ENCODE measurements around the gene LYPD3. TPM values are rescaled to one million over a fixed set of nuclear protein-coding genes. Genes with fewer than 3 reads are reported as not detected.
A peak's percentile ranks its signal among the peaks of the same experiment; 100 is the strongest.

Gene LYPD3
- total RNA-seq, 2 donors from 2014 or later: 9.8 to 27.6 TPM

DNA sequence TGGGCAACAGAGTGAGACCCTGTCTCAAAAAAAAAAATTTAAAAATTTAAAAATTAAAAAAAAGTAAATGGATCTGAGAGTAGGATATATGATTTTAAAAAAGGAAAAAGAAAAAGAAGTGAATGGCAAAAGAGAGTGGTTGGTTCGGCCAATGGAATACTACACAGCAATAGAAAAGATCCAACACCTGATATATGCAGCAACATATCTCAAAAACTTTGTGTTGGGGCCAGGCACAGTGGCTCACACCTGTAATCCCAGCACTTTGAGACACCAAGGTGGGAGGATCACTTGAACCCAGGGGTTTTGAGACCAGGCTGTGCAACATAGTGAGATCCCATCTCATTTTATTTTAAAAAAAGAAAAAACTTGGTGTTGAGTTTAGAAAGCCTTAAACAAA lies 1.4 kb upstream of the LYPD3 start:
- intact Hi-C loops (cut with DNase I): no loop called here
- TF ChIP-seq, protein P1, sequence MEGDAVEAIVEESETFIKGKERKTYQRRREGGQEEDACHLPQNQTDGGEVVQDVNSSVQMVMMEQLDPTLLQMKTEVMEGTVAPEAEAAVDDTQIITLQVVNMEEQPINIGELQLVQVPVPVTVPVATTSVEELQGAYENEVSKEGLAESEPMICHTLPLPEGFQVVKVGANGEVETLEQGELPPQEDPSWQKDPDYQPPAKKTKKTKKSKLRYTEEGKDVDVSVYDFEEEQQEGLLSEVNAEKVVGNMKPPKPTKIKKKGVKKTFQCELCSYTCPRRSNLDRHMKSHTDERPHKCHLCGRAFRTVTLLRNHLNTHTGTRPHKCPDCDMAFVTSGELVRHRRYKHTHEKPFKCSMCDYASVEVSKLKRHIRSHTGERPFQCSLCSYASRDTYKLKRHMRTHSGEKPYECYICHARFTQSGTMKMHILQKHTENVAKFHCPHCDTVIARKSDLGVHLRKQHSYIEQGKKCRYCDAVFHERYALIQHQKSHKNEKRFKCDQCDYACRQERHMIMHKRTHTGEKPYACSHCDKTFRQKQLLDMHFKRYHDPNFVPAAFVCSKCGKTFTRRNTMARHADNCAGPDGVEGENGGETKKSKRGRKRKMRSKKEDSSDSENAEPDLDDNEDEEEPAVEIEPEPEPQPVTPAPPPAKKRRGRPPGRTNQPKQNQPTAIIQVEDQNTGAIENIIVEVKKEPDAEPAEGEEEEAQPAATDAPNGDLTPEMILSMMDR (IDR thresholded peaks at IDR 0.05): no peak
- TF ChIP-seq POLR2AphosphoS5 (IDR thresholded peaks at IDR 0.05) (no peak), POLR2A (IDR thresholded peaks at IDR 0.05) (no peak)
- H3K36me3 ChIP-seq: no peaks in the 10 kb centered on the region
- no peaks in the 10 kb centered on the region for H3K9me3 ChIP-seq
- WGBS: 94% methylated on average over 1 of the region's 1 CpG
- DNase-seq (ENCODE audit: low spot score): no peak
- no peak overlapping the region for H3K27ac ChIP-seq
- no peak overlapping the region for H3K4me3 ChIP-seq
- no peaks in the 10 kb centered on the region for H3K4me1 ChIP-seq (replicated peaks)
- no peaks in the 10 kb centered on the region for H3K27me3 ChIP-seq (replicated peaks; ENCODE audit: insufficient read depth)

DNA sequence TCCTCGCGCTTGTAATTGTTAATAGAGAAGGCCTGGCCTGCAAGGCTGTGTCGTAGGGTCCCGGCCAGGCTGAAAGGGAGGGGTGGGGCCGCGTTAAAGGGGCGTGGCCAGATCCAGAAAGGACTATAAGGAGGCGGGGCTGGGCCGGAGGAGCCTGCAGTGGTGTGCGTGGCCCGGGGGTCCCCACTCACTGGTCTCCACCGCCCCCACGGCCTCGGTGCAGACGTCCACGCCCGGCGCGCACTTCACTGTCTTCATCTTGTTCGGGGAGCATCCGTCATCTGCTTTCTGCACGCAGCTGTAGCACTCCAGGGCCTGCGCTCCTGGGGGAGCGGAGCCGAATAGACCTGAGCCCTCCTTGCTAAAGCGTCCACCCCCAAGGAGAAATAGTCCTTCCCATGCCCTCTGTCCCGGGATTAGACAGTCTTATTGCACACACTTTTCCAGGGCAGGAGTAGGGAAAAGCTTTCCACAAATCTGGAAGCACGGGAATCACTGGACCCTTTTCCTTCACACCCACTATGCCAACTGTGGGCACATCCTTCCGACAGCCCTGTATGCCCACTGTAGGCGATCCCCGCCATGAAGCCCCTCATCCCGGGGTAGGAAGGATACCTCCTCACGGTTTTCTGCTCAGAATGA lies 1.2 kb downstream of the LYPD3 start:
- 18% methylated on average over 31 of the region's 33 CpGs for WGBS
- peak; percentile 6 for TF ChIP-seq POLR2A (IDR thresholded peaks at IDR 0.05)
- no peak for TF ChIP-seq POLR2AphosphoS5 (IDR thresholded peaks at IDR 0.05)
- intact Hi-C loops (cut with DNase I): loop anchor here (5.0 kb wide), 1 partner anchor 38 kb away; the partner anchor contains the start of gene PHLDB3
- Histone ChIP-seq H3K9me3 (no peaks in the 10 kb centered on the region), H3K27ac (peak overlapping the region; percentile 92 to 96), H3K27me3 (replicated peaks; ENCODE audit: insufficient read depth) (no peaks in the 10 kb centered on the region), H3K36me3 (no peaks in the 10 kb centered on the region), H3K4me1 (replicated peaks) (no peaks in the 10 kb centered on the region), H3K4me3 (peak overlapping the region; percentile 52 to 79)
- peak; percentile 78 for DNase-seq (ENCODE audit: low spot score)

DNA sequence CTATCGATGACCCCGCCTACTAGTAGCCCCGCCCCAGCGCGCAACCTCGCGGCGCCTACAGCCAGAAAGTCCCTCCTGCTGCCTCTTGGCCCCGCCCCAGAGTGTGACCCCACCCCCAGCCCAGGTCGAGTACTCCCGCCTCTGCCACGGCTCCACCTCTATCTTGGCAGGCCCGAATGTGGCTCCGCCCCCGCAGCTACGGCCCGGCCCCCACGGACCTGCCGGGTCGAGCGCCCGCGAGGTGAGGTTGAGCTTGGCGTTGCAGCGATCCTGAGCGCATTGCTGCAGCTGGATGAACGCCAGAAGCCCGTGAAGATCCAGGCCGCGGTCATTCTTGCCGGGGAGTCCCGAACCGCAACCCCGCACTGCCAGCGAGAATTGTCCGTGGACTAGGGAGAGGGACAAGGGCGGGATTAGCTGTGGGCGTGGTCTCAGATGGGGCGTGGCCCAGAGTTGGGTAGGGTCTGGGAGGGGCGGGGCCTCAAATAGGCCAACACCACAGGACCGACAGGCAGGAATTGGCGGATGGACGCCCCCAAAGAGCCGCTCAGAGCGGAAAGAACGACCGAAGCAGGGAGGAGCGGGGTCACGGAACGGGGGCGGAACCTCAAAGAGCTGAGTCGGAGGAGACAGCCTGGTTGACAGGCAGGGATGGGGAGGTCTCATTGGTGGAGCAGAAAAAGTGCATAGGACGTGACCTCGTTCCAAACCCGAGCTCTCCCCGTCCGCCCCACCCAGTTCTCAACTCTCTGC lies 1.9 kb downstream of the LYPD3 start:
- Histone ChIP-seq H3K4me3 (peak overlapping the region; percentile 52 to 79), H3K36me3 (no peaks in the 10 kb centered on the region), H3K9me3 (no peaks in the 10 kb centered on the region), H3K4me1 (replicated peaks) (no peaks in the 10 kb centered on the region), H3K27me3 (replicated peaks; ENCODE audit: insufficient read depth) (no peaks in the 10 kb centered on the region), H3K27ac (peak overlapping the region; percentile 92 to 96)
- TF ChIP-seq POLR2A (IDR thresholded peaks at IDR 0.05): peak; percentile 70
- peak; percentile 64 for TF ChIP-seq POLR2AphosphoS5 (IDR thresholded peaks at IDR 0.05)
- TF ChIP-seq, protein P1 (IDR thresholded peaks at IDR 0.05): peak in 1 of 4 experiments; percentile 12
- WGBS: under 1% methylated on average over 57 of the region's 57 CpGs
- DNase-seq (ENCODE audit: low spot score): peak; percentile 99
- intact Hi-C loops (cut with DNase I): loop anchor here (5.0 kb wide), 1 partner anchor 39 kb away; the partner anchor contains the start of gene PHLDB3

DNA sequence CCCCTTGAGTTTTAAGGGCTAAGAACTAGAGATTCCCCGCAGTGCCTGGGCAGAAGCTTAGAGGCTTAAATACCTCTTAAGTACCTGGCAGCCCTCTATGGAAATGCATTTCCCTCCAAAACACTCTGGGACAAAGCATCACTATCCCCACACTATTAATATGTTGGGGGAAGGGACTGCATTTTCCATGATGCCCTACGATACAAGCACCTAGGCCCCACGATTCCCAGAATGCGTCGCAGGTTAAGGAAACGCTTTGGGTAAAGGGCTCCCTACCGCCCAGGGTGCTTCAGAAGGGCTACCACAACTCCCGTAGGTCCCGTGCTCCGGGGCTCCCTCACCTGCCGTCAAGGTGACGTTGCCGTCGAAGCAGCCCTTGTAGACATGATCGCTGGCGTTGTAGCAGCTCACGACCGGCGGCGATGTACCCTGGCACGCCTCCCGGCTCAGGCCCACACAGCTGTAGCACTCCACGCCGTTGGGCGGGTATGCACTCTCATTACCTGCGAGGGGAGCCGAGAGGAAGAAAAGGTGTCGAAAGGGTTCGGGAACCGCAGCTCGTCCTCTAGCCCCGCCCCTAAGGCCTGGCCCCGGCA lies 2.5 kb downstream of the LYPD3 start:
- Histone ChIP-seq H3K27ac (peak overlapping the region; percentile 92 to 96), H3K4me3 (peak overlapping the region; percentile 52 to 79), H3K36me3 (no peaks in the 10 kb centered on the region), H3K9me3 (no peaks in the 10 kb centered on the region), H3K27me3 (replicated peaks; ENCODE audit: insufficient read depth) (no peaks in the 10 kb centered on the region), H3K4me1 (replicated peaks) (no peaks in the 10 kb centered on the region)
- intact Hi-C loops (cut with DNase I): loop anchor here (5.0 kb wide), 1 partner anchor 39 kb away; the partner anchor contains the start of gene PHLDB3
- TF ChIP-seq, protein P1 (IDR thresholded peaks at IDR 0.05): no peak
- TF ChIP-seq POLR2A (IDR thresholded peaks at IDR 0.05): peak; percentile 69
- no peak for TF ChIP-seq POLR2AphosphoS5 (IDR thresholded peaks at IDR 0.05)
- 7% methylated on average over 19 of the region's 33 CpGs for WGBS
- DNase-seq (ENCODE audit: low spot score): no peak

DNA sequence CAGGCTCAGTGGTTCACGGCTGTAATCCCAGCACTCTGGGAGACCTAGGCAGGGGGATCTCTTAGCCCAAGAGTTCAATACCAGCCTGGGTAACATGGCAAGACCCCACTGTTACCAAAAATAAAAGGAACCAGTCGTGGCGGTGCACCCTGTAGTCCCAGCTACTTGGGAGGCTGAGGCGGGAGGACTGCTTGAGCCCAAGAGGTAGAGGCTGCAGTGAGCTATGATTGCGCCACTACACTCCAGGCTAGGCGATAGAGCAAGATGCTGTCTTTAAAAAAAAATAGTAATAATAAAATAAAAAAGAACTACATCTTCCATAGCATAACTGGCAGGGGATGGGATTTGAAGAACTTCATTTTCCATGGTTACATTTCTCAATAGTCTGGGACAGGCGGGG lies 3.0 kb downstream of the LYPD3 start:
- WGBS: 96% methylated on average over 7 of the region's 7 CpGs
- intact Hi-C loops (cut with DNase I): loop anchor here (5.0 kb wide), 1 partner anchor 40 kb away; the partner anchor contains the start of gene PHLDB3

More for the DNA sequence above, 3.0 kb downstream of the LYPD3 start:
- peak overlapping the region; percentile 52 to 79 for H3K4me3 ChIP-seq
- no peaks in the 10 kb centered on the region for H3K9me3 ChIP-seq
- TF ChIP-seq POLR2A (IDR thresholded peaks at IDR 0.05) (no peak), POLR2AphosphoS5 (IDR thresholded peaks at IDR 0.05) (no peak)
- H3K36me3 ChIP-seq: no peaks in the 10 kb centered on the region
- no peaks in the 10 kb centered on the region for H3K27me3 ChIP-seq (replicated peaks; ENCODE audit: insufficient read depth)
- no peaks in the 10 kb centered on the region for H3K4me1 ChIP-seq (replicated peaks)
- peak overlapping the region; percentile 92 to 96 for H3K27ac ChIP-seq
- DNase-seq (ENCODE audit: low spot score): no peak

Measured in prostate gland (tissue), 2 donors.